ENCODE results near the gene TLCD1.

TLCD1 gene

GRCh38 chr17:28710861-28711722, 14.9 kb downstream of the TLCD1 start:
- DNase-seq = peak; percentile 70

- no peak for DNase-seq
These were observed 18.7 kb downstream of the TLCD1 start for GRCh38 chr17:28707339-28707720.

GRCh38 chr17:28706471-28707338, 19.3 kb downstream of the TLCD1 start:
- DNase-seq = no peak

GRCh38 chr17:28705728-28706334, 20.2 kb downstream of the TLCD1 start:
- DNase-seq = no peak

GRCh38 chr17:28705074-28705659, 20.9 kb downstream of the TLCD1 start:
- DNase-seq = no peak

- DNase-seq = no peak
These were observed 21.7 kb downstream of the TLCD1 start for GRCh38 chr17:28704219-28704858.

- DNase-seq = no peak
These were observed 22.3 kb downstream of the TLCD1 start for GRCh38 chr17:28703552-28704218.

GRCh38 chr17:28702752-28703150, 23.3 kb downstream of the TLCD1 start:
- DNase-seq = no peak

- no peak for DNase-seq
These were observed 23.8 kb downstream of the TLCD1 start for GRCh38 chr17:28702026-28702751.

- DNase-seq = no peak
These were observed 25.1 kb downstream of the TLCD1 start for GRCh38 chr17:28700830-28701492.

- DNase-seq = no peak
These were observed 25.8 kb downstream of the TLCD1 start for GRCh38 chr17:28700278-28700677.

GRCh38 chr17:28698253-28698941, 27.6 kb downstream of the TLCD1 start:
- no peak for DNase-seq

- DNase-seq = no peak
These were observed 32.2 kb downstream of the TLCD1 start for GRCh38 chr17:28693869-28694268.

- DNase-seq = no peak
These were observed 37.0 kb downstream of the TLCD1 start for GRCh38 chr17:28689011-28689410.

GRCh38 chr17:28688481-28688880, 37.6 kb downstream of the TLCD1 start:
- DNase-seq = no peak

GRCh38 chr17:28686296-28686695, 39.7 kb downstream of the TLCD1 start:
- DNase-seq = no peak

- DNase-seq = no peak
These were observed 40.7 kb downstream of the TLCD1 start for GRCh38 chr17:28685366-28685765.

GRCh38 chr17:28684963-28685362, 41.1 kb downstream of the TLCD1 start:
- no peak for DNase-seq

- no peak for DNase-seq
These were observed 43.4 kb downstream of the TLCD1 start for GRCh38 chr17:28682655-28683054.

GRCh38 chr17:28675980-28676379, 50.1 kb downstream of the TLCD1 start:
- DNase-seq = no peak
